CD4-positive, alpha-beta T cell treated with Interferon alpha-2 for 1 hour (primary cell): ENCODE results near the gene DPT.

Experiments used
- DNase-seq, 2 donors: peaks; one replicate each; pipeline ENCODE4 v3.0.0-alpha.2; 2020 to 2022

DPT gene

GRCh38 chr1:168697356-168698126, 31.5 kb downstream of the DPT start:
- DNase-seq, result no peak

GRCh38 chr1:168696125-168696760, 32.8 kb downstream of the DPT start:
- no peak for DNase-seq

GRCh38 chr1:168693872-168694238, 35.2 kb downstream of the DPT start:
- no peak for DNase-seq

- DNase-seq, result no peak
These were observed 35.7 kb downstream of the DPT start for GRCh38 chr1:168693197-168693871.

GRCh38 chr1:168692472-168692871, 36.5 kb downstream of the DPT start:
- no peak for DNase-seq

GRCh38 chr1:168691541-168691940, 37.5 kb downstream of the DPT start:
- no peak for DNase-seq

- no peak for DNase-seq
These were observed 39.0 kb downstream of the DPT start for GRCh38 chr1:168689726-168690602.

- no peak for DNase-seq
These were observed 39.7 kb downstream of the DPT start for GRCh38 chr1:168689327-168689657.

- no peak for DNase-seq
These were observed 40.2 kb downstream of the DPT start for GRCh38 chr1:168688644-168689326.

GRCh38 chr1:168687816-168688215, 41.2 kb downstream of the DPT start:
- no peak for DNase-seq

GRCh38 chr1:168686666-168687065, 42.3 kb downstream of the DPT start:
- DNase-seq, result no peak

GRCh38 chr1:168683871-168684270, 45.1 kb downstream of the DPT start:
- no peak for DNase-seq

GRCh38 chr1:168676861-168677260, 52.1 kb downstream of the DPT start:
- DNase-seq, result no peak

GRCh38 chr1:168676029-168676812, 52.8 kb downstream of the DPT start:
- no peak for DNase-seq

GRCh38 chr1:168673974-168674683, 54.9 kb downstream of the DPT start:
- no peak for DNase-seq

- DNase-seq, result no peak
These were observed 56.7 kb downstream of the DPT start for GRCh38 chr1:168672278-168672677.

- no peak for DNase-seq
These were observed 57.2 kb downstream of the DPT start for GRCh38 chr1:168671782-168672181.

GRCh38 chr1:168665975-168666374, 63.0 kb downstream of the DPT start:
- DNase-seq, result no peak

- DNase-seq, result no peak
These were observed 64.8 kb downstream of the DPT start for GRCh38 chr1:168664069-168664834.

GRCh38 chr1:168656485-168656884, 72.5 kb downstream of the DPT start:
- DNase-seq, result no peak
